K562 (cell line): ENCODE measurements around the gene GALNT9. TPM values are rescaled to one million over a fixed set of nuclear protein-coding genes. Genes with fewer than 3 reads are reported as not detected.

Experiments used
- ATAC-seq: fragments of 200-7000 bp; cut with Tn5 transposase; 3 replicates; pipeline ENCODE4 v1.9.1; 2020; ENCODE audit warnings: moderate library complexity
- BruUV-seq: library from RNA; stranded (reverse); fragments of 400-500 nt; replicated peaks from 2 replicates; lab custom pipeline; 2021; lab: Mats Ljungman, UMichigan
- CTCF ChIA-PET: fragments of 300-600 bp; formaldehyde crosslinking; extraction: SDS; loops from one replicate; lab custom pipeline; 2021; ENCODE audit warnings: low intra/inter-chr PET ratio; lab: Yijun Ruan, JAX
- POLR2A ChIA-PET: fragments of 300-600, 350-650 bp; sonication (Branson Sonifier 250); formaldehyde crosslinking; extraction: SDS; loops from one replicate; lab custom pipeline; 2021; ENCODE audit warnings: antibody characterized with exemption, inconsistent platforms; lab: Yijun Ruan, JAX
- DNase-seq, 4 experiments: peaks; one replicate each; pipeline versions ENCODE4 v3.0.0 to v3.0.0-alpha.2; 2011 to 2018; ENCODE audit warnings: low spot score in 3 of 4, mixed read lengths in 3 of 4; ENCODE audit errors: extremely low read depth in 1 of 4
- FAIRE-seq: peaks from 2 replicates; lab custom pipeline; 2011; peaks lifted over from hg19 to GRCh38; lab: Jason Lieb, UNC
- H2AFZ ChIP-seq: 2 replicates; pipeline ENCODE4 v1.6.0; 2011; ENCODE audit warnings: low read depth, low read length, control low read depth, inconsistent platforms
- H3K27ac ChIP-seq: fragments of 200-600 bp; 3 replicates; pipeline ENCODE4 v1.8.0; 2011; ENCODE audit warnings: low read depth, mild to moderate bottlenecking, control low read depth, inconsistent platforms, low read length, moderate library complexity, mixed read lengths; ENCODE audit errors: extremely low read depth
- H3K27me3 ChIP-seq, 2 experiments: fragments of 300-600 bp in 1 of 2; 2 replicates in 1 of 2; 3 replicates in 1 of 2; pipeline versions ENCODE4 v1.6.0 to v1.8.0; 2011; ENCODE audit warnings: inconsistent platforms in 2 of 2, low read length in 2 of 2, mild to moderate bottlenecking in 1 of 2, mixed read lengths in 1 of 2, moderate library complexity in 1 of 2; ENCODE audit not compliant: control insufficient read depth in 2 of 2, insufficient read depth in 2 of 2
- H3K36me3 ChIP-seq: fragments of 300-600 bp; 3 replicates; pipeline ENCODE4 v1.8.0; 2011; ENCODE audit warnings: mild to moderate bottlenecking, low read length, inconsistent platforms; ENCODE audit not compliant: control insufficient read depth, insufficient read depth
- H3K4me1 ChIP-seq, 2 experiments: fragments of 200-600 bp in 1 of 2; replicated peaks in 1 of 2; 2 replicates in 1 of 2; 3 replicates in 1 of 2; pipeline versions ENCODE4 v1.5.1 to v1.8.0; 2011; ENCODE audit warnings: inconsistent platforms in 2 of 2, low read length in 2 of 2, mild to moderate bottlenecking in 1 of 2, mixed read lengths in 1 of 2, moderate library complexity in 1 of 2; ENCODE audit not compliant: control insufficient read depth in 2 of 2, insufficient read depth in 2 of 2
- H3K4me2 ChIP-seq: 2 replicates; pipeline ENCODE4 v1.6.1; 2011; ENCODE audit warnings: low read length, control low read depth, inconsistent platforms, mixed read lengths; ENCODE audit not compliant: insufficient read depth
- H3K4me3 ChIP-seq: fragments of 200-600 bp; sonication (generic), shearing (Covaris generic); 2 replicates; pipeline ENCODE4 v1.5.1; 2016; ENCODE audit warnings: control low read depth, inconsistent platforms
- H3K79me2 ChIP-seq: fragments of 200-600 bp; 3 replicates; pipeline ENCODE4 v1.8.0; 2011; ENCODE audit warnings: low read length, inconsistent platforms; ENCODE audit not compliant: control insufficient read depth, insufficient read depth
- H3K9ac ChIP-seq, 2 experiments: 2 replicates each; pipeline versions ENCODE4 v1.6.0 to v1.6.1; 2011; ENCODE audit warnings: low read depth in 2 of 2, low read length in 2 of 2, control low read depth in 1 of 2, inconsistent platforms in 1 of 2, mild to moderate bottlenecking in 1 of 2, mixed read lengths in 1 of 2; ENCODE audit not compliant: insufficient read depth in 1 of 2
- H3K9me1 ChIP-seq: one replicate; pipeline ENCODE4 v1.6.0; 2011; ENCODE audit warnings: inconsistent platforms, mild to moderate bottlenecking, low read length, moderate library complexity; ENCODE audit not compliant: control insufficient read depth, insufficient read depth
- H3K9me3 ChIP-seq: replicated peaks from 2 replicates; pipeline ENCODE4 v1.5.1; 2011; ENCODE audit warnings: low read depth, low read length, inconsistent platforms; ENCODE audit not compliant: control insufficient read depth, insufficient read depth
- H4K20me1 ChIP-seq: replicated peaks from 2 replicates; pipeline ENCODE4 v1.6.1; 2011; ENCODE audit warnings: low read length, inconsistent platforms, mixed read lengths; ENCODE audit not compliant: control insufficient read depth, insufficient read depth
- ATF7 ChIP-seq: fragments of 450-650 bp; IDR thresholded peaks from 2 replicates; pipeline ENCODE4 v1.7.1; 2014; ENCODE audit warnings: mild to moderate bottlenecking, moderate library complexity
- DPF2 ChIP-seq: fragments of 450-650 bp; IDR thresholded peaks from 2 replicates; pipeline ENCODE4 v1.6.1; 2016
- EHMT2 ChIP-seq: fragments of 450-650 bp; IDR thresholded peaks from 2 replicates; pipeline ENCODE4 v1.6.1; 2018; ENCODE audit warnings: antibody characterized with exemption
- FOSL1 ChIP-seq: fragments of 200-800 bp; sonication (Bioruptor generic); conservative IDR thresholded peaks from 2 replicates; pipeline ENCODE4 v1.6.1; 2016; ENCODE audit warnings: missing genetic modification characterization, missing compliant biosample characterization
- KLF6 ChIP-seq: fragments of 250-450 bp; sonication (Bioruptor Pico); IDR thresholded peaks from 2 replicates; pipeline ENCODE4 v1.4.0; 2020; ENCODE audit warnings: mild to moderate bottlenecking, moderate library complexity, borderline replicate concordance
- NCOA4 ChIP-seq: fragments of 450-650 bp; IDR thresholded peaks from 2 replicates; pipeline ENCODE4 v1.6.1; 2018; ENCODE audit warnings: mild to moderate bottlenecking; ENCODE audit not compliant: partially characterized antibody
- PATZ1 ChIP-seq: fragments of 250-450 bp; sonication (Bioruptor Pico); IDR thresholded peaks from 2 replicates; pipeline ENCODE4 v1.5.0; 2020; ENCODE audit warnings: mild to moderate bottlenecking, borderline replicate concordance
- PREB ChIP-seq: sonication (generic); formaldehyde crosslinking; IDR thresholded peaks from 2 replicates; pipeline ENCODE4 v1.8.1; 2023; ENCODE audit warnings: mild to moderate bottlenecking, missing genetic modification reagents
- RCOR1 ChIP-seq, 2 experiments: IDR thresholded peaks; 2 replicates each; pipeline ENCODE4 v1.6.1; 2012; ENCODE audit warnings: low read depth in 2 of 2, low read length in 2 of 2, borderline replicate concordance in 1 of 2, improper control_type of control experiment in 1 of 2
- SP2 ChIP-seq: IDR thresholded peaks from 2 replicates; pipeline ENCODE4 v1.6.1; 2011; ENCODE audit warnings: mild to moderate bottlenecking, low read depth, low read length, moderate library complexity; ENCODE audit not compliant: poor library complexity, severe bottlenecking; ENCODE audit errors: extremely low read depth
- WHSC1 ChIP-seq: IDR thresholded peaks from one replicate; pipeline ENCODE4 v1.6.1; 2012; ENCODE audit warnings: low read length, control low read depth, inconsistent platforms
- ZFX ChIP-seq: sonication (generic); formaldehyde crosslinking; IDR thresholded peaks from 2 replicates; pipeline ENCODE4 v1.8.0; 2022; ENCODE audit warnings: mild to moderate bottlenecking, missing genetic modification reagents, moderate library complexity
- ZNF12 ChIP-seq: sonication (generic); formaldehyde crosslinking; IDR thresholded peaks from 2 replicates; pipeline ENCODE4 v1.4.0; 2020; ENCODE audit warnings: mild to moderate bottlenecking, missing genetic modification reagents
- WGBS: fragments of 100-300 bp; shearing (Covaris generic); methylation state at CpG from one replicate; pipeline ENCODE4 v1.1.6; 2016; ENCODE audit warnings: low coverage, mixed read lengths; ENCODE audit not compliant: insufficient coverage; ENCODE audit errors: missing lambda C conversion rate; 5-methylcytosine and 5-hydroxymethylcytosine counted together
- in situ Hi-C: fragments of 300-500 bp; cut with MboI; formaldehyde crosslinking; loops from 4 replicates; pipeline ENCODE4 v1.15.0; 2018; ENCODE audit warnings: inconsistent platforms, mixed read lengths
- intact Hi-C: fragments of 100-400 bp; cut with micrococcal nuclease; formaldehyde crosslinking; loops from 2 replicates; pipeline ENCODE4 v1.14.2; 2022
- polyA plus RNA-seq, 8 experiments: library from polyadenylated mRNA; depleted of rRNA in 4 of 8; stranded (reverse) in 5 of 8; unstranded in 3 of 8; fragments of >200 nt; fragmentation: Nextera tagmentation in 2 of 8; fragmentation: Illumina TruSeq in 1 of 8; extraction: Ambion mirVana in 2 of 8; extraction: Trizol in 1 of 8; gene quantifications; 2 replicates each; pipeline versions ENCODE4 v1.2.1 to v1.2.3, GENCODE V29; 2011 to 2014; ENCODE audit warnings: inconsistent platforms in 1 of 8, missing spikeins in 1 of 8
- total RNA-seq, 7 experiments: library from RNA; depleted of rRNA in 6 of 7; stranded (reverse); fragments of >200 nt in 6 of 7; fragmentation: Illumina TruSeq in 2 of 7; extraction: Trizol in 2 of 7; gene quantifications; 2 replicates each; pipeline versions ENCODE4 v1.2.1 to v1.2.3, GENCODE V29; 2011 to 2021; ENCODE audit warnings: low replicate concordance in 1 of 7

GALNT9 gene
- total and polyA plus RNA-seq, 9 of the 15 experiments (the other 6 are each of a cell fraction or from before 2014, with no cell fraction given) = not detected

- H3K9me1 ChIP-seq = no peaks in the 10 kb centered on the region
- H3K27ac ChIP-seq = no peak overlapping the region
- H3K4me2 ChIP-seq = no peak overlapping the region
- no TSS peak for BruUV-seq
- in situ Hi-C loops (no loop called here), intact Hi-C loops (no loop called here)
- H3K4me3 ChIP-seq = no peak overlapping the region
- H3K9me3 ChIP-seq = peaks cover 6% of the 10 kb centered on the region
- H3K79me2 ChIP-seq = no peaks in the 10 kb centered on the region
- H4K20me1 ChIP-seq = no peaks in the 10 kb centered on the region; the same call in 1 of the 2 replicates
- no peak overlapping the region for H3K9ac ChIP-seq
- DNase-seq (no peak), FAIRE-seq (no peak), ATAC-seq (no peak)
- peaks cover 44 to 79% of the 10 kb centered on the region in 2 experiments; a peak in 4 of 5 replicates for H3K27me3 ChIP-seq
- H3K36me3 ChIP-seq = no peaks in the 10 kb centered on the region
- no peak overlapping the region for H2AFZ ChIP-seq
- H3K4me1 ChIP-seq = peaks cover 0 to 9% of the 10 kb centered on the region in 2 experiments; a peak in 1 of 5 replicates
- ChIA-PET POLR2A (interaction anchor here (0.7 kb wide), 1 partner anchor 149 kb away, joined by 4 read pairs; no protein-coding TSS in a partner anchor), CTCF (no interaction called here)
- WGBS = 2% methylated on average over 17 of the region's 17 CpGs
- TF ChIP-seq DPF2 (no peak), ATF7 (no peak), RCOR1 (IDR thresholded peaks at IDR 0.05; ENCODE audit: borderline replicate concordance in 1 of 2, low read depth in 2 of 2, low read length in 2 of 2) (no peak), WHSC1 (no peak), NCOA4 (no peak), EHMT2 (no peak), ZNF12 (CRISPR knock-in tag) (no peak), PREB (CRISPR knock-in tag) (no peak), KLF6 (CRISPR knock-in tag) (no peak), SP2 (no peak), FOSL1 (tag) (no peak), PATZ1 (CRISPR knock-in tag) (no peak), ZFX (no peak)
These were observed 15.7 kb upstream of the GALNT9 start for GRCh38 chr12:132345126-132345525.
